GM23248 (cell line): ENCODE data around the gene DLEU7. TPM values are rescaled to one million over a fixed set of nuclear protein-coding genes. Genes with fewer than 3 reads are reported as not detected.

Source experiments
- DNase-seq: peaks from one replicate; pipeline ENCODE4 v3.0.0-alpha.2; 2015
- H2AFZ ChIP-seq: fragments of 200-600 bp; sonication (generic); 2 replicates; pipeline ENCODE4 v1.6.1; 2016; ENCODE audit warnings: antibody characterized with exemption
- H3F3A ChIP-seq: fragments of 200-600 bp; sonication (generic); 2 replicates; pipeline ENCODE4 v1.6.1; 2016; ENCODE audit warnings: mild to moderate bottlenecking, antibody characterized with exemption, mixed run types; ENCODE audit not compliant: insufficient read depth
- H3K27ac ChIP-seq: fragments of 200-600 bp; sonication (generic); 2 replicates; pipeline ENCODE4 v1.5.1; 2016; ENCODE audit warnings: mild to moderate bottlenecking
- H3K27me3 ChIP-seq: fragments of 200-600 bp; sonication (generic); replicated peaks from 2 replicates; pipeline ENCODE4 v1.6.1; 2016; ENCODE audit warnings: mild to moderate bottlenecking; ENCODE audit not compliant: insufficient read depth
- H3K36me3 ChIP-seq: fragments of 200-600 bp; sonication (generic); 2 replicates; pipeline ENCODE4 v1.6.1; 2016; ENCODE audit warnings: low read depth, mild to moderate bottlenecking
- H3K4me1 ChIP-seq: fragments of 200-600 bp; sonication (generic); 2 replicates; pipeline ENCODE4 v1.6.1; 2016; ENCODE audit warnings: mild to moderate bottlenecking; ENCODE audit not compliant: insufficient read depth
- H3K4me2 ChIP-seq: fragments of 200-600 bp; sonication (generic); one replicate; pipeline ENCODE4 v1.6.1; 2016; ENCODE audit warnings: mild to moderate bottlenecking; ENCODE audit not compliant: unreplicated experiment
- H3K4me3 ChIP-seq: fragments of 200-600 bp; sonication (generic); 2 replicates; pipeline ENCODE4 v1.5.1; 2016; ENCODE audit warnings: mild to moderate bottlenecking
- H3K79me2 ChIP-seq: fragments of 200-600 bp; sonication (generic); 2 replicates; pipeline ENCODE4 v1.6.1; 2016; ENCODE audit warnings: mild to moderate bottlenecking; ENCODE audit not compliant: insufficient read depth
- H3K9ac ChIP-seq: fragments of 200-600 bp; sonication (generic); 2 replicates; pipeline ENCODE4 v1.6.1; 2016; ENCODE audit warnings: mild to moderate bottlenecking
- H3K9me2 ChIP-seq: fragments of 200-600 bp; sonication (generic); 2 replicates; pipeline ENCODE4 v1.6.1; 2016; ENCODE audit warnings: mixed run types, mild to moderate bottlenecking, moderate library complexity; ENCODE audit not compliant: insufficient read depth
- H3K9me3 ChIP-seq: fragments of 200-600 bp; sonication (generic); one replicate; pipeline ENCODE4 v1.6.1; 2017; ENCODE audit warnings: low read depth
- H4K20me1 ChIP-seq: fragments of 200-600 bp; sonication (generic); 2 replicates; pipeline ENCODE4 v1.6.0; 2016; ENCODE audit not compliant: insufficient read depth
- EZH2 ChIP-seq: fragments of 200-600 bp; sonication (generic); IDR thresholded peaks from 2 replicates; pipeline ENCODE4 v1.6.1; 2018; ENCODE audit warnings: antibody characterized with exemption, mild to moderate bottlenecking; ENCODE audit not compliant: insufficient read depth, poor library complexity, severe bottlenecking
- EZH2phosphoT487 ChIP-seq: fragments of 200-600 bp; sonication (generic); IDR thresholded peaks from 2 replicates; pipeline ENCODE4 v1.6.1; 2018; ENCODE audit warnings: antibody characterized with exemption, moderate library complexity, mild to moderate bottlenecking, low read depth; ENCODE audit not compliant: insufficient read depth
- WGBS, 2 experiments: methylation state at CpG; one replicate each; pipeline ENCODE4 v1.1.6; 2015 to 2017; ENCODE audit warnings: low lambda C conversion rate in 2 of 2, low coverage in 1 of 2; ENCODE audit errors: missing lambda C conversion rate in 2 of 2; 5-methylcytosine and 5-hydroxymethylcytosine counted together
- in situ Hi-C: fragments of 300-500 bp; cut with MboI; formaldehyde crosslinking; loops from 2 replicates; pipeline ENCODE4 v1.15.0; 2020
- polyA plus RNA-seq: library from polyadenylated mRNA; unstranded; fragments of >200 nt; fragmentation: Nextera tagmentation; extraction: Ambion mirVana; gene quantifications from 2 replicates; pipeline ENCODE4 v1.2.1, GENCODE V29; 2016
- small RNA-seq: library from RNA; depleted of rRNA; stranded (forward); fragments of <200 nt; gene quantifications from one replicate; pipeline ENCODE3, GENCODE V24; 2014; ENCODE audit warnings: low read depth, low replicate concordance
- total RNA-seq: library from RNA; depleted of rRNA; stranded (reverse); fragments of >200 nt; shearing (Covaris generic); gene quantifications from 2 replicates; pipeline ENCODE4 v1.2.3, GENCODE V29; 2014; rRNA removed

The DLEU7 gene
- total and polyA plus RNA-seq, 2 experiments from 2014 or later, result not detected

GRCh38 chr13:50780201-50781015, 63.1 kb downstream of the DLEU7 start:
- Histone ChIP-seq H3F3A (no peaks in the 10 kb centered on the region), H3K4me1 (no peaks in the 10 kb centered on the region), H3K9me3 (no peaks in the 10 kb centered on the region), H3K9me2 (no peaks in the 10 kb centered on the region), H3K27ac (no peak overlapping the region), H3K79me2 (no peaks in the 10 kb centered on the region), H3K27me3 (0 out of 2 replicates have a peak, but pooled peaks cover 6% of the 10 kb centered on the region), H3K36me3 (no peaks in the 10 kb centered on the region), H3K9ac (no peak overlapping the region), H4K20me1 (no peaks in the 10 kb centered on the region), H3K4me3 (no peak overlapping the region), H2AFZ (no peak overlapping the region), H3K4me2 (no peak overlapping the region)
- WGBS, 2 experiments, result 62 to 72% methylated on average over 9 of the region's 9 CpGs
- DNase-seq, result no peak
- in situ Hi-C loops, result no loop called here
- TF ChIP-seq EZH2, result no peak
- no peak for TF ChIP-seq EZH2phosphoT487

DNA sequence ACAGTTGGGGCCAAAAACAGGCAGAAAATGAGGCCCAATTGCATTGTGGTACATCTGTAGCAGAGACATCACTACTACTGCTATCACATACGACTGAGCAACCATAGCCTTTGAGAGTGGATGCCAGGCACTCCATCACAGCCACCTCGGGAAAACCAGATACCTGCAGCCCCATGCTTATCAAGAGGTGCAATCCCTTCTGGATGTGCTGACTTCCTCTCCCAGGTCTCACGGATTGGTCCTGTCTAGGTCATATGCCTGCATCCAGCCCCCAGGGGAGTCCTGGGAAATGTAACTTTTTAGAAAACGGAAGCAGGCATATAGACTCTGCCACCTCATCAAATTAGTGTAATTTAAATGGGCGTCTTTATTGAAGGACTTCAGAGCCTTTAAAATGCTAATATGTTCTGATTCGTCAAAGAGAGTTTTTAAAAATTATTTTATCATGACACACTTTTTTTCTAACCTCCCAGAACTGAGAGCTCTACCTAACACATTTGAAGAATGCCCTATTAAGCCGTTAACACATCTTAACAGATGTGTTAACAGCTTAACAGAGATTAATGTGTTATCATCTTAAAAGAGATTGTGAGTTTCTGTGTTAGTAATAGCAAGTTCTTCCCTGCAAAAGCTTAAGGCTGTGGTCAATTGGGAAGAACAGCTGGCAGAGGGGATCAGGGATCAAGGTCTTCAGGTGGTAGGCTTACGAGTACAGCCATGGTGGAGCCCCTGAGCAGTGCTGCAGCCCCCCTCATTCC, 63.9 kb downstream of the DLEU7 start:
- Histone ChIP-seq H3K4me2 (no peak overlapping the region), H3K27me3 (0 out of 2 replicates have a peak, but pooled peaks cover 8% of the 10 kb centered on the region), H4K20me1 (no peaks in the 10 kb centered on the region), H3K36me3 (no peaks in the 10 kb centered on the region), H3K27ac (no peak overlapping the region), H3K4me1 (no peaks in the 10 kb centered on the region), H3K79me2 (no peaks in the 10 kb centered on the region), H3K9me3 (no peaks in the 10 kb centered on the region), H3K9ac (no peak overlapping the region), H3K4me3 (no peak overlapping the region), H2AFZ (no peak overlapping the region), H3K9me2 (no peaks in the 10 kb centered on the region), H3F3A (no peaks in the 10 kb centered on the region)
- in situ Hi-C loops, result no loop called here
- no peak for TF ChIP-seq EZH2phosphoT487
- TF ChIP-seq EZH2, result no peak
- 73 to 76% methylated on average over 8 of the region's 8 CpGs for WGBS, 2 experiments
- no peak for DNase-seq

Small RNA genes within 50 kb of the gene (small RNA-seq; reads per million reads assigned to genes)
- gene RNA5SP28, result not detected

Other genes with a start within 250 kb of the DLEU7 start
- 28.3 and 33.5 TPM in 2 replicates for gene RNASEH2B, start 66.1 kb upstream of the DLEU7 start, total RNA-seq
- gene RNASEH2B, start 66.1 kb upstream of the DLEU7 start, polyA plus RNA-seq, result 27.9 and 32.0 TPM in 2 replicates